Gastrocnemius medialis (tissue), 4 donors: Measurements from ENCODE around the gene PI4KA. TPM values are rescaled to one million over a fixed set of nuclear protein-coding genes. Genes with fewer than 3 reads are reported as not detected.
A peak's percentile ranks its signal among the peaks of the same experiment; 100 is the strongest.

ENCODE experiments used
- ATAC-seq, 2 donors: fragments of 150-250 bp; one replicate each; pipeline ENCODE4 v1.9.1; 2016
- DNase-seq, 2 donors: peaks; one replicate each; pipeline ENCODE4 v3.0.0-alpha.2; 2019
- H3K27ac ChIP-seq, 4 donors: fragments of 200-600 bp; sonication (generic); 1 replicate in 1 of 4; 2 replicates in 3 of 4; pipeline ENCODE4 v1.5.1; 2016 to 2018; ENCODE audit warnings: mild to moderate bottlenecking in 2 of 4, moderate library complexity in 1 of 4
- H3K27me3 ChIP-seq, 3 donors: fragments of 200-600 bp; sonication (generic) in 2 of 3; 1 replicate in 1 of 3; 2 replicates in 2 of 3; pipeline versions ENCODE4 v1.5.1 to v1.6.0; 2016 to 2019; ENCODE audit warnings: mild to moderate bottlenecking in 1 of 3, moderate library complexity in 1 of 3
- H3K36me3 ChIP-seq, 2 donors: fragments of 200-600 bp; sonication (generic) in 1 of 2; one replicate each; pipeline ENCODE4 v1.5.1; 2017 to 2018
- H3K4me1 ChIP-seq, 2 donors: fragments of 200-600 bp; sonication (generic) in 1 of 2; one replicate each; pipeline ENCODE4 v1.5.1; 2016 to 2017; ENCODE audit warnings: mild to moderate bottlenecking in 2 of 2
- H3K4me3 ChIP-seq, 4 donors: fragments of 200-600 bp; sonication (generic) in 3 of 4; 1 replicate in 1 of 4; 2 replicates in 3 of 4; pipeline ENCODE4 v1.5.1; 2016 to 2019; ENCODE audit warnings: mild to moderate bottlenecking in 2 of 4
- H3K9me3 ChIP-seq, 3 donors: fragments of 200-600 bp; sonication (generic) in 2 of 3; 1 replicate in 1 of 3; 2 replicates in 2 of 3; pipeline ENCODE4 v1.5.1; 2016 to 2019
- CTCF ChIP-seq, 5 experiments: fragments of 450-650 bp in 3 of 5; fragments of 200-600 bp in 2 of 5; sonication (generic) in 2 of 5; IDR thresholded peaks in 4 of 5; conservative IDR thresholded peaks in 1 of 5; 1 replicate in 4 of 5; 2 replicates in 1 of 5; pipeline ENCODE4 v1.5.1; 2016 to 2019; ENCODE audit warnings: antibody characterized with exemption in 5 of 5, mild to moderate bottlenecking in 3 of 5, moderate library complexity in 3 of 5
- POLR2A ChIP-seq, 2 donors: fragments of 450-650 bp; IDR thresholded peaks; one replicate each; pipeline ENCODE4 v1.6.1; 2017; ENCODE audit warnings: antibody characterized with exemption in 2 of 2, mild to moderate bottlenecking in 2 of 2, moderate library complexity in 2 of 2
- in situ Hi-C, 4 donors: fragments of 200-750 bp; cut with MboI; loops; one replicate each; pipeline versions ENCODE4 v1.15.0 to v1.8.0; 2017; ENCODE audit warnings: low sequenced_read_pairs in 4 of 4
- intact Hi-C: fragments of 100-400 bp; cut with DNase I; formaldehyde crosslinking; loops from one replicate; pipeline ENCODE4 v1.15.1; 2023; ENCODE audit warnings: low total_unique reads
- total RNA-seq, 4 donors: library from RNA; depleted of rRNA; stranded (reverse); fragments of >200 nt; gene quantifications; one replicate each; pipeline versions ENCODE4 v1.1.0 to v1.2.3, GENCODE V29; 2016

The PI4KA gene
- total RNA-seq, 4 donors from 2014 or later: 40.1 to 59.7 (median 45.4) TPM

DNA sequence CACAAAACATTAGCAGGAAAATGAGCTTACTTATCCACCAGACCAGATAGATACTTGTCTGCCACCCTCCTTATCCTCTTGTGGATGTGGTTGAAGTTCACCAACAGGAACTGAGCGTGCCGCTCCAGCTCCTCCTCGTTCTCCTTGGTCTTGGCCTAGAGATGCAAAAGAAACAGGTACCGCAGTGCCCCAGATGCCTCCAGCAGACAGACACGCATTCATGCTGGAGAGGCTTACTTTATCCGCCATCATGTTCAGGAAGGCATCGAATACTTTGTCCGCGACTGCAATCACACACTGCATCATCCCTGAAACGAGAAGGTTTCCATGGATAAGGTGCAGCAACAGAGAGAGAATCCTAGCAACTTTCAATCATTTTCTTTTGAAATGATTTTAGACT is 105.7 kb downstream of the PI4KA start:
- Histone ChIP-seq H3K4me3 (no peak overlapping the region), H3K27ac (no peak overlapping the region), H3K4me1 (peaks cover 5 to 11% of the 10 kb centered on the region in 2 donors), H3K27me3 (no peaks in the 10 kb centered on the region), H3K9me3 (no peaks in the 10 kb centered on the region), H3K36me3 (peaks cover 0 to 30% of the 10 kb centered on the region in 2 donors)
- TF ChIP-seq POLR2A (IDR thresholded peaks at IDR 0.05): no peak
- no peak for TF ChIP-seq CTCF (IDR thresholded peaks at IDR 0.05 in 4 of 5, conservative IDR thresholded peaks at IDR 0.05 in 1 of 5)
- intact Hi-C loops: no loop called here
- ATAC-seq: no peak
- DNase-seq: no peak
- in situ Hi-C loops: no loop called here

GRCh38 chr22:20752104-20752741 is 106.4 kb downstream of the PI4KA start:
- DNase-seq: no peak
- in situ Hi-C loops: no loop called here
- no peaks in the 10 kb centered on the region for H3K27me3 ChIP-seq
- TF ChIP-seq POLR2A (IDR thresholded peaks at IDR 0.05) (no peak), CTCF (IDR thresholded peaks at IDR 0.05 in 4 of 5, conservative IDR thresholded peaks at IDR 0.05 in 1 of 5) (no peak)
- intact Hi-C loops: no loop called here
- no peak overlapping the region for H3K4me3 ChIP-seq
- peaks cover 5 to 11% of the 10 kb centered on the region in 2 donors for H3K4me1 ChIP-seq
- no peak for ATAC-seq
- H3K27ac ChIP-seq: no peak overlapping the region
- H3K9me3 ChIP-seq: no peaks in the 10 kb centered on the region
- peaks cover 0 to 31% of the 10 kb centered on the region in 2 donors for H3K36me3 ChIP-seq

- Histone ChIP-seq H3K27ac (peak overlapping the region; percentile 15 to 59 (median 50)), H3K4me3 (no peak overlapping the region), H3K4me1 (peaks cover 5 to 11% of the 10 kb centered on the region in 2 donors), H3K27me3 (no peaks in the 10 kb centered on the region), H3K36me3 (peaks cover 0 to 36% of the 10 kb centered on the region in 2 donors), H3K9me3 (no peaks in the 10 kb centered on the region)
- intact Hi-C loops (no loop called here), in situ Hi-C loops (no loop called here)
- no peak for TF ChIP-seq CTCF (IDR thresholded peaks at IDR 0.05 in 4 of 5, conservative IDR thresholded peaks at IDR 0.05 in 1 of 5)
- TF ChIP-seq POLR2A (IDR thresholded peaks at IDR 0.05): no peak
- DNase-seq: no peak
- ATAC-seq: no peak
Observed at GRCh38 chr22:20751185-20751851, 107.3 kb downstream of the PI4KA start.

DNA sequence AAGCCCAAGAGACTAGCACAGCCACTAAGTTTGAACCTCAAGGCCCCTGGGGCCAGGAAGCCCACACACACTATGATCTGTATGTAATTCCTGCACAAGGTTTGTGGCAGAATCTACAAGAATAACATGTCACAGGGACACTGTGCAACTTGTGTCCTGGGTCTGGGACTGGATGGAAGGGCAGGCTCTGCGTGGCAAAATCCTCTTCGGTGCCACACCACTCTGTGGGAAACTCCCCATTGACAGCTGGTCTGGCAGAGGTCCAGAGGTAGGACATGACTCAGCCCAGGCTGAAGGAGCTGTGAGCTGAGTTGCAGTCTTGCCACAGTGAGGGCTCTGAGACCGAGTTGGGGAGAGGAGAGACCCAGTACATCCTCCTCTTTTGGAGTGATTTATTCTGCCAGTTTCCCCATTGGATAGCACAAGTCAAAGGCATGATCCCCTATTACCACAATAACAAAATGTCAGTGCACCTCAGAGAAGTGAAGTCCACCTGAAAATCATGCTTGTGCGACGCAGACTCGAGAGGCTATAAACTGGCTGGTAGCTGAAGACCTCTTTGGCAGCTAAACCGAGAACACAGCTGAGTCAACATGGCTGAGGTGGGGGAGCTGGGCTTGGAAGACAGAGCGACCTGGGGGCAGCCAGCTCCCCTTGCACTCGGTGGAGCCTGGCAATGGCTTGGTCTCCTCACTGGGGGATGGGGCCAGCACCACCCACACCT is 108.0 kb downstream of the PI4KA start:
- Histone ChIP-seq H3K4me3 (no peak overlapping the region), H3K27ac (peak overlapping the region; percentile 15 to 59 (median 50)), H3K9me3 (no peaks in the 10 kb centered on the region), H3K4me1 (peaks cover 5 to 11% of the 10 kb centered on the region in 2 donors), H3K36me3 (peaks cover 0 to 38% of the 10 kb centered on the region in 2 donors), H3K27me3 (no peaks in the 10 kb centered on the region)
- TF ChIP-seq POLR2A (IDR thresholded peaks at IDR 0.05) (no peak), CTCF (IDR thresholded peaks at IDR 0.05 in 4 of 5, conservative IDR thresholded peaks at IDR 0.05 in 1 of 5) (no peak)
- ATAC-seq (peak; percentile 96 to 99), DNase-seq (peak; percentile 78 to 86)
- in situ Hi-C loops: no loop called here
- intact Hi-C loops: no loop called here
